ENCODE measurements around the gene HEG1. TPM values are rescaled to one million over a fixed set of nuclear protein-coding genes. Genes with fewer than 3 reads are reported as not detected.

Gene HEG1
- 76.1 and 113 TPM in 2 replicates for total RNA-seq

GRCh38 chr3:125055913-125056745 lies at the start of gene HEG1:
Gene HEG1, minus strand, starts transcription at chr3:125055997. Its CDS starts 107 bp downstream, at chr3:125055890.

GRCh38 chr3:124934577-124934976 lies 121.2 kb downstream of the HEG1 start, which contains the start of gene MUC13:
Gene MUC13, minus strand, starts transcription at chr3:124934751. Its CDS starts 39 bp downstream, at chr3:124934712.

Other genes starting within 250 kb of the HEG1 start
- gene ITGB5, start 168.6 kb downstream of the HEG1 start, total RNA-seq = 167 and 309 TPM in 2 replicates
- not detected in 2 replicates for gene MUC13, start 121.2 kb downstream of the HEG1 start, total RNA-seq
- 5.4 and 10.9 TPM in 2 replicates for gene SLC12A8, start 156.8 kb upstream of the HEG1 start, total RNA-seq